Measurements from ENCODE around the gene MED13L.

DNA sequence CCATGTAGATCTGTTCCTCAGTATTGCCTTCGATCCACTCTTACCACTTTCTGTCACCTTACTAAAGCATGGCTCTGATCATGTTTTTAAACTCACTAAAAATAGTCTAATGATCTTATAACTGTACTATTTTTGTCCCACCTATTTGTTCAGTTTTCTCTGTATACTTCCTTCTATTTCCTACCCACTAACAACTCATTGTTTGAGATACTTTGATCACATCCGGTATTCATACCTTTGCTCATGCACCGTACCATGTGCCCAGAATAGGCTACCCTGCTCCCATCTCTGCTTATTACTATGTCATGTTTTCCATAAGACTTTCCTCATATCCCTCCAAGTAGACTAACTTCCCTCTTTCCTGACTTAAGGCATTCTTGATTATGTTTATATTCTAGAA, 128.6 kb downstream of the MED13L start:
- TF ChIP-seq, protein P1, sequence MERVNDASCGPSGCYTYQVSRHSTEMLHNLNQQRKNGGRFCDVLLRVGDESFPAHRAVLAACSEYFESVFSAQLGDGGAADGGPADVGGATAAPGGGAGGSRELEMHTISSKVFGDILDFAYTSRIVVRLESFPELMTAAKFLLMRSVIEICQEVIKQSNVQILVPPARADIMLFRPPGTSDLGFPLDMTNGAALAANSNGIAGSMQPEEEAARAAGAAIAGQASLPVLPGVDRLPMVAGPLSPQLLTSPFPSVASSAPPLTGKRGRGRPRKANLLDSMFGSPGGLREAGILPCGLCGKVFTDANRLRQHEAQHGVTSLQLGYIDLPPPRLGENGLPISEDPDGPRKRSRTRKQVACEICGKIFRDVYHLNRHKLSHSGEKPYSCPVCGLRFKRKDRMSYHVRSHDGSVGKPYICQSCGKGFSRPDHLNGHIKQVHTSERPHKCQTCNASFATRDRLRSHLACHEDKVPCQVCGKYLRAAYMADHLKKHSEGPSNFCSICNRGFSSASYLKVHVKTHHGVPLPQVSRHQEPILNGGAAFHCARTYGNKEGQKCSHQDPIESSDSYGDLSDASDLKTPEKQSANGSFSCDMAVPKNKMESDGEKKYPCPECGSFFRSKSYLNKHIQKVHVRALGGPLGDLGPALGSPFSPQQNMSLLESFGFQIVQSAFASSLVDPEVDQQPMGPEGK (CRISPR knock-in tag; IDR thresholded peaks at IDR 0.05; ENCODE audit: borderline replicate concordance), result no peak
- TF ChIP-seq ISL1 (CRISPR knock-in tag; IDR thresholded peaks at IDR 0.05) (no peak), SNAI2 (CRISPR knock-in tag; IDR thresholded peaks at IDR 0.05) (no peak)
